ENCODE data around the gene VEZT. TPM values are rescaled to one million over a fixed set of nuclear protein-coding genes. Genes with fewer than 3 reads are reported as not detected.
A peak's percentile ranks its signal among the peaks of the same experiment; 100 is the strongest.

The VEZT gene
- total and polyA plus RNA-seq, 4 donors, result 13.7 to 47.4 (median 22.0) TPM

- Histone ChIP-seq H3K36me3 (ENCODE audit: control insufficient read depth in 4 of 4, insufficient read depth in 3 of 4, low read depth in 1 of 4, low read length in 3 of 4) (no peaks in the 10 kb centered on the region), H3K9ac (ENCODE audit: low read depth in 1 of 2, low read length in 2 of 2) (peak overlapping the region; percentile 94), H3K4me3 (ENCODE audit: low read depth in 1 of 3, low read length in 3 of 3) (peak overlapping the region; percentile 73 to 98 (median 95)), H3K4me1 (ENCODE audit: control insufficient read depth in 4 of 4, insufficient read depth in 4 of 4, low read length in 3 of 4) (peaks cover 3 to 18% (median 9%) of the 10 kb centered on the region in 4 donors), H3K27me3 (ENCODE audit: control insufficient read depth in 4 of 4, insufficient read depth in 4 of 4, low read length in 3 of 4) (no peaks in the 10 kb centered on the region), H3K27ac (ENCODE audit: low read depth in 1 of 2, low read length in 2 of 2) (peak overlapping the region; percentile 92 to 98), H3K9me3 (ENCODE audit: control insufficient read depth in 4 of 4, low read length in 3 of 4) (no peaks in the 10 kb centered on the region)
- WGBS, result 1% methylated on average over 35 of the region's 35 CpGs
- DNase-seq (ENCODE audit: low spot score), result peak; percentile 74
- TF ChIP-seq YY1 (IDR thresholded peaks at IDR 0.05) (no peak), EGR1 (IDR thresholded peaks at IDR 0.05; ENCODE audit: low read depth in 2 of 2) (no peak), RAD21 (IDR thresholded peaks at IDR 0.05) (peak in 1 of 2 donors; percentile 6), TAF1 (conservative IDR thresholded peaks at IDR 0.05) (peak; percentile 1), GABPA (IDR thresholded peaks at IDR 0.05 in 1 of 2, conservative IDR thresholded peaks at IDR 0.05 in 1 of 2) (no peak), HNF4A (conservative IDR thresholded peaks at IDR 0.05) (no peak), RXRA (IDR thresholded peaks at IDR 0.05) (no peak), NR2F2 (IDR thresholded peaks at IDR 0.05) (no peak), ATF3 (IDR thresholded peaks at IDR 0.05) (no peak), SP1 (IDR thresholded peaks at IDR 0.05) (no peak), FOXA1 (IDR thresholded peaks at IDR 0.05) (no peak)
- TF ChIP-seq, protein P1, sequence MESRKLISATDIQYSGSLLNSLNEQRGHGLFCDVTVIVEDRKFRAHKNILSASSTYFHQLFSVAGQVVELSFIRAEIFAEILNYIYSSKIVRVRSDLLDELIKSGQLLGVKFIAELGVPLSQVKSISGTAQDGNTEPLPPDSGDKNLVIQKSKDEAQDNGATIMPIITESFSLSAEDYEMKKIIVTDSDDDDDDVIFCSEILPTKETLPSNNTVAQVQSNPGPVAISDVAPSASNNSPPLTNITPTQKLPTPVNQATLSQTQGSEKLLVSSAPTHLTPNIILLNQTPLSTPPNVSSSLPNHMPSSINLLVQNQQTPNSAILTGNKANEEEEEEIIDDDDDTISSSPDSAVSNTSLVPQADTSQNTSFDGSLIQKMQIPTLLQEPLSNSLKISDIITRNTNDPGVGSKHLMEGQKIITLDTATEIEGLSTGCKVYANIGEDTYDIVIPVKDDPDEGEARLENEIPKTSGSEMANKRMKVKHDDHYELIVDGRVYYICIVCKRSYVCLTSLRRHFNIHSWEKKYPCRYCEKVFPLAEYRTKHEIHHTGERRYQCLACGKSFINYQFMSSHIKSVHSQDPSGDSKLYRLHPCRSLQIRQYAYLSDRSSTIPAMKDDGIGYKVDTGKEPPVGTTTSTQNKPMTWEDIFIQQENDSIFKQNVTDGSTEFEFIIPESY (IDR thresholded peaks at IDR 0.05), result no peak
Measured at GRCh38 chr12:95218150-95219133, 835 bp downstream of the VEZT start.

DNA sequence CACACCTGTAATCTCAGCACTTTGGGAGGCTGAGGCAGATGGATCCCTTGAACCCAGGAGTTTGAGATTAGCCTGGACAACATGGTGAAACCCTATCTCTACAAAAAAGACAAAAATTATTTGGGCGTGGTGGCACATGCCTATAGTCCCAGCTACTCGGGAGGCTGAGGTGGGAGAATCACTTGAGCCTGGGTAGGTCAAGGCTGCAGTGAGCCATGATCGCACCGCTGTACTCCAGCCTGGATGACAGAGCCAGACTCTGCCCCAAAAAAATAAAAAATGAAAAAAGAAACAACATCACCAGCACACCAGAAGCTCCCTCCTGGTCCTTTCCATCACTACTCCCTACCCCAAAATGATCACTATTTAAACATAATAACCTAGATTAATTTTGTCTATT lies 2.6 kb downstream of the VEZT start:
- Histone ChIP-seq H3K27me3 (ENCODE audit: control insufficient read depth in 4 of 4, insufficient read depth in 4 of 4, low read length in 3 of 4) (no peaks in the 10 kb centered on the region), H3K9me3 (ENCODE audit: control insufficient read depth in 4 of 4, low read length in 3 of 4) (no peaks in the 10 kb centered on the region), H3K4me1 (ENCODE audit: control insufficient read depth in 4 of 4, insufficient read depth in 4 of 4, low read length in 3 of 4) (peaks cover 3 to 18% (median 9%) of the 10 kb centered on the region in 4 donors), H3K36me3 (ENCODE audit: control insufficient read depth in 4 of 4, insufficient read depth in 3 of 4, low read depth in 1 of 4, low read length in 3 of 4) (peaks cover 0 to 7% (median 1%) of the 10 kb centered on the region in 4 donors), H3K27ac (ENCODE audit: low read depth in 1 of 2, low read length in 2 of 2) (no peak overlapping the region), H3K4me3 (ENCODE audit: low read depth in 1 of 3, low read length in 3 of 3) (no peak overlapping the region), H3K9ac (ENCODE audit: low read depth in 1 of 2, low read length in 2 of 2) (no peak overlapping the region)
- TF ChIP-seq NR2F2 (IDR thresholded peaks at IDR 0.05) (no peak), CTCF (IDR thresholded peaks at IDR 0.05; ENCODE audit: low read depth, low read length, missing input control) (no peak), RAD21 (IDR thresholded peaks at IDR 0.05) (no peak), REST (IDR thresholded peaks at IDR 0.05) (no peak), GABPA (IDR thresholded peaks at IDR 0.05 in 1 of 2, conservative IDR thresholded peaks at IDR 0.05 in 1 of 2) (no peak), SP1 (IDR thresholded peaks at IDR 0.05) (no peak), HNF4G (IDR thresholded peaks at IDR 0.05) (no peak), HNF4A (conservative IDR thresholded peaks at IDR 0.05) (no peak), YY1 (IDR thresholded peaks at IDR 0.05) (no peak), ATF3 (IDR thresholded peaks at IDR 0.05) (no peak), RXRA (IDR thresholded peaks at IDR 0.05) (no peak), FOXA1 (IDR thresholded peaks at IDR 0.05) (no peak), TAF1 (conservative IDR thresholded peaks at IDR 0.05) (no peak), EGR1 (IDR thresholded peaks at IDR 0.05; ENCODE audit: low read depth in 2 of 2) (no peak), FOXA2 (IDR thresholded peaks at IDR 0.05) (no peak), JUND (IDR thresholded peaks at IDR 0.05) (no peak)
- TF ChIP-seq, protein P1 (IDR thresholded peaks at IDR 0.05), result no peak
- TF ChIP-seq, protein P2, sequence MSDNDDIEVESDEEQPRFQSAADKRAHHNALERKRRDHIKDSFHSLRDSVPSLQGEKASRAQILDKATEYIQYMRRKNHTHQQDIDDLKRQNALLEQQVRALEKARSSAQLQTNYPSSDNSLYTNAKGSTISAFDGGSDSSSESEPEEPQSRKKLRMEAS (IDR thresholded peaks at IDR 0.05), result no peak
- DNase-seq (ENCODE audit: low spot score), result no peak
- 97% methylated on average over 4 of the region's 4 CpGs for WGBS

All from liver (tissue), 9 donors.